ENCODE measurements around the gene DCHS2. TPM values are rescaled to one million over a fixed set of nuclear protein-coding genes. Genes with fewer than 3 reads are reported as not detected.

The DCHS2 gene
- total RNA-seq, 1 donor, result under 0.01 TPM

GRCh38 chr4:154376486-154376885 is 115.1 kb downstream of the DCHS2 start:
- no peaks in the 10 kb centered on the region for H3K27me3 ChIP-seq (ENCODE audit: insufficient read depth, low read length)
- H3K79me2 ChIP-seq (ENCODE audit: insufficient read depth, low read length), result no peaks in the 10 kb centered on the region
- no peak overlapping the region for H3K27ac ChIP-seq (ENCODE audit: low read depth, low read length)
- no peak overlapping the region for H2AFZ ChIP-seq (ENCODE audit: low read length)
- no peak overlapping the region for H3K4me3 ChIP-seq (ENCODE audit: insufficient read depth, low read length)
- H3K4me1 ChIP-seq (ENCODE audit: insufficient read depth, low read length), result no peaks in the 10 kb centered on the region
- no peak for DNase-seq (ENCODE audit: insufficient read length, low spot score, missing footprints)
- H4K20me1 ChIP-seq (ENCODE audit: insufficient read depth, low read length), result no peaks in the 10 kb centered on the region
- H3K9me3 ChIP-seq (ENCODE audit: low read depth, low read length), result no peaks in the 10 kb centered on the region
- TF ChIP-seq, protein P1, sequence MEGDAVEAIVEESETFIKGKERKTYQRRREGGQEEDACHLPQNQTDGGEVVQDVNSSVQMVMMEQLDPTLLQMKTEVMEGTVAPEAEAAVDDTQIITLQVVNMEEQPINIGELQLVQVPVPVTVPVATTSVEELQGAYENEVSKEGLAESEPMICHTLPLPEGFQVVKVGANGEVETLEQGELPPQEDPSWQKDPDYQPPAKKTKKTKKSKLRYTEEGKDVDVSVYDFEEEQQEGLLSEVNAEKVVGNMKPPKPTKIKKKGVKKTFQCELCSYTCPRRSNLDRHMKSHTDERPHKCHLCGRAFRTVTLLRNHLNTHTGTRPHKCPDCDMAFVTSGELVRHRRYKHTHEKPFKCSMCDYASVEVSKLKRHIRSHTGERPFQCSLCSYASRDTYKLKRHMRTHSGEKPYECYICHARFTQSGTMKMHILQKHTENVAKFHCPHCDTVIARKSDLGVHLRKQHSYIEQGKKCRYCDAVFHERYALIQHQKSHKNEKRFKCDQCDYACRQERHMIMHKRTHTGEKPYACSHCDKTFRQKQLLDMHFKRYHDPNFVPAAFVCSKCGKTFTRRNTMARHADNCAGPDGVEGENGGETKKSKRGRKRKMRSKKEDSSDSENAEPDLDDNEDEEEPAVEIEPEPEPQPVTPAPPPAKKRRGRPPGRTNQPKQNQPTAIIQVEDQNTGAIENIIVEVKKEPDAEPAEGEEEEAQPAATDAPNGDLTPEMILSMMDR (IDR thresholded peaks at IDR 0.05; ENCODE audit: extremely low read depth, low read depth, low read length), result no peak
- H3K4me2 ChIP-seq (ENCODE audit: insufficient read depth, low read length), result no peak overlapping the region
- H3K36me3 ChIP-seq (ENCODE audit: insufficient read depth, low read length), result no peaks in the 10 kb centered on the region

- no peak overlapping the region for H3K4me2 ChIP-seq (ENCODE audit: insufficient read depth, low read length)
- H3K9me3 ChIP-seq (ENCODE audit: low read depth, low read length), result no peaks in the 10 kb centered on the region
- TF ChIP-seq, protein P1 (IDR thresholded peaks at IDR 0.05; ENCODE audit: extremely low read depth, low read depth, low read length), result no peak
- no peak overlapping the region for H3K4me3 ChIP-seq (ENCODE audit: insufficient read depth, low read length)
- no peaks in the 10 kb centered on the region for H3K36me3 ChIP-seq (ENCODE audit: insufficient read depth, low read length)
- H4K20me1 ChIP-seq (ENCODE audit: insufficient read depth, low read length), result no peaks in the 10 kb centered on the region
- no peaks in the 10 kb centered on the region for H3K4me1 ChIP-seq (ENCODE audit: insufficient read depth, low read length)
- no peak overlapping the region for H3K27ac ChIP-seq (ENCODE audit: low read depth, low read length)
- H3K27me3 ChIP-seq (ENCODE audit: insufficient read depth, low read length), result no peaks in the 10 kb centered on the region
- no peaks in the 10 kb centered on the region for H3K79me2 ChIP-seq (ENCODE audit: insufficient read depth, low read length)
- no peak overlapping the region for H2AFZ ChIP-seq (ENCODE audit: low read length)
- no peak for DNase-seq (ENCODE audit: insufficient read length, low spot score, missing footprints)
These were observed 123.5 kb downstream of the DCHS2 start for GRCh38 chr4:154368060-154368459.

- Histone ChIP-seq H3K36me3 (ENCODE audit: insufficient read depth, low read length) (no peaks in the 10 kb centered on the region), H3K4me2 (ENCODE audit: insufficient read depth, low read length) (no peak overlapping the region), H3K9me3 (ENCODE audit: low read depth, low read length) (no peaks in the 10 kb centered on the region), H3K27ac (ENCODE audit: low read depth, low read length) (no peak overlapping the region), H3K79me2 (ENCODE audit: insufficient read depth, low read length) (no peaks in the 10 kb centered on the region), H3K27me3 (ENCODE audit: insufficient read depth, low read length) (no peaks in the 10 kb centered on the region), H4K20me1 (ENCODE audit: insufficient read depth, low read length) (no peaks in the 10 kb centered on the region), H3K4me3 (ENCODE audit: insufficient read depth, low read length) (no peak overlapping the region), H3K4me1 (ENCODE audit: insufficient read depth, low read length) (no peaks in the 10 kb centered on the region), H2AFZ (ENCODE audit: low read length) (no peak overlapping the region)
- TF ChIP-seq, protein P1 (IDR thresholded peaks at IDR 0.05; ENCODE audit: extremely low read depth, low read depth, low read length), result no peak
- no peak for DNase-seq (ENCODE audit: insufficient read length, low spot score, missing footprints)
These were observed 123.9 kb downstream of the DCHS2 start for GRCh38 chr4:154367659-154368058.

DNA sequence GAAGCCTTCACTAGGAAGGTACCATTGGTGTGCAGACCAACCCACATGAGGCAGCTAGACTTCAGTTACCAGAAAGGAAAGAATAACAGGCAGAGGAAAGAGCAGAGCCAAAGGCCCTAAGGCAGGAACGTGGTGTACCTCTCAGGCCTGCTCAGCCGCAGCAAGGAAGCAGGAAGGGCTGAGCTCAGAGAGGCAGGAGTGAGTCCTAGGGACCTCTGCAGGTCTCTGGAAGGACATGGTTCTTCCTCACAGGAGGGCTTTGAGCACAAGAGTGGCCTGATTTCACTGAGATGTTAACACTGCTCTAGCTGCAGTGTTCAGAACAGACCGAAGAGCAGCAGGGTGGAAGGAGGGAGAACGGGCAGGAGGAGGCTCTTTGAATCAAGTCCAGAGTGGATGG is 124.6 kb downstream of the DCHS2 start:
- TF ChIP-seq, protein P1 (IDR thresholded peaks at IDR 0.05; ENCODE audit: extremely low read depth, low read depth, low read length), result no peak
- H3K36me3 ChIP-seq (ENCODE audit: insufficient read depth, low read length), result no peaks in the 10 kb centered on the region
- H2AFZ ChIP-seq (ENCODE audit: low read length), result no peak overlapping the region
- no peak for DNase-seq (ENCODE audit: insufficient read length, low spot score, missing footprints)
- no peaks in the 10 kb centered on the region for H3K4me1 ChIP-seq (ENCODE audit: insufficient read depth, low read length)
- H3K4me3 ChIP-seq (ENCODE audit: insufficient read depth, low read length), result no peak overlapping the region
- H4K20me1 ChIP-seq (ENCODE audit: insufficient read depth, low read length), result no peaks in the 10 kb centered on the region
- H3K4me2 ChIP-seq (ENCODE audit: insufficient read depth, low read length), result no peak overlapping the region
- no peaks in the 10 kb centered on the region for H3K9me3 ChIP-seq (ENCODE audit: low read depth, low read length)
- no peaks in the 10 kb centered on the region for H3K27me3 ChIP-seq (ENCODE audit: insufficient read depth, low read length)
- no peak overlapping the region for H3K27ac ChIP-seq (ENCODE audit: low read depth, low read length)
- H3K79me2 ChIP-seq (ENCODE audit: insufficient read depth, low read length), result no peaks in the 10 kb centered on the region
